Keratinocyte (primary cell): Measurements from ENCODE around the gene C16orf95. TPM values are rescaled to one million over a fixed set of nuclear protein-coding genes. Genes with fewer than 3 reads are reported as not detected.

ENCODE experiments used
- DNase-seq: peaks from one replicate; pipeline ENCODE4 v3.0.0-alpha.2; 2011; ENCODE audit warnings: low read depth, missing footprints, low spot score
- FAIRE-seq: peaks from 2 replicates; lab custom pipeline; 2011; peaks lifted over from hg19 to GRCh38; lab: Jason Lieb, UNC
- H2AFZ ChIP-seq: 2 replicates; pipeline ENCODE4 v1.6.0; 2012; ENCODE audit warnings: low read length, control low read depth, inconsistent platforms; ENCODE audit not compliant: control insufficient read depth
- H3K27ac ChIP-seq: 2 replicates; pipeline ENCODE4 v1.5.1; 2011; ENCODE audit warnings: low read length; ENCODE audit not compliant: control insufficient read depth, insufficient read depth
- H3K27me3 ChIP-seq: 3 replicates; pipeline ENCODE4 v1.6.0; 2011; ENCODE audit warnings: low read length; ENCODE audit not compliant: control insufficient read depth, insufficient read depth; ENCODE audit errors: extremely low read depth
- H3K36me3 ChIP-seq, 2 experiments: 2 replicates in 1 of 2; 3 replicates in 1 of 2; pipeline ENCODE4 v1.5.1; 2011; ENCODE audit warnings: low read length in 2 of 2, mild to moderate bottlenecking in 1 of 2; ENCODE audit not compliant: control insufficient read depth in 2 of 2, insufficient read depth in 2 of 2; ENCODE audit errors: extremely low read depth in 1 of 2
- H3K4me1 ChIP-seq: 3 replicates; pipeline ENCODE4 v1.5.1; 2011; ENCODE audit warnings: low read length; ENCODE audit not compliant: control insufficient read depth, insufficient read depth; ENCODE audit errors: extremely low read depth
- H3K4me2 ChIP-seq: 3 replicates; pipeline ENCODE4 v1.6.0; 2011; ENCODE audit warnings: low read depth, low read length; ENCODE audit not compliant: control insufficient read depth, insufficient read depth; ENCODE audit errors: extremely low read depth
- H3K4me3 ChIP-seq, 3 experiments: fragments of 200-600 bp in 1 of 3; sonication (generic) in 1 of 3; 2 replicates in 2 of 3; 3 replicates in 1 of 3; pipeline ENCODE4 v1.5.1; 2011 to 2016; ENCODE audit warnings: low read length in 3 of 3, mild to moderate bottlenecking in 3 of 3, control low read depth in 2 of 3, inconsistent platforms in 1 of 3, low read depth in 1 of 3, mixed read lengths in 1 of 3, mixed run types in 1 of 3, moderate library complexity in 1 of 3; ENCODE audit not compliant: control insufficient read depth in 2 of 3, insufficient read depth in 2 of 3; ENCODE audit errors: extremely low read depth in 1 of 3
- H3K79me2 ChIP-seq: 2 replicates; pipeline ENCODE4 v1.6.0; 2012; ENCODE audit warnings: low read length; ENCODE audit not compliant: control insufficient read depth, insufficient read depth
- H3K9ac ChIP-seq: 3 replicates; pipeline ENCODE4 v1.6.0; 2011; ENCODE audit warnings: low read length; ENCODE audit not compliant: control insufficient read depth, insufficient read depth; ENCODE audit errors: extremely low read depth
- H3K9me1 ChIP-seq: 3 replicates; pipeline ENCODE4 v1.6.0; 2011; ENCODE audit warnings: low read length; ENCODE audit not compliant: control insufficient read depth, insufficient read depth; ENCODE audit errors: extremely low read depth
- H3K9me3 ChIP-seq: 2 replicates; pipeline ENCODE4 v1.5.1; 2012; ENCODE audit warnings: low read depth, low read length; ENCODE audit not compliant: control insufficient read depth
- H4K20me1 ChIP-seq: 3 replicates; pipeline ENCODE4 v1.6.0; 2011; ENCODE audit warnings: low read length; ENCODE audit not compliant: control insufficient read depth, insufficient read depth; ENCODE audit errors: extremely low read depth
- EZH2 ChIP-seq: IDR thresholded peaks from one replicate; pipeline ENCODE4 v1.6.1; 2012; ENCODE audit warnings: inconsistent platforms, mild to moderate bottlenecking, low read length, moderate library complexity
- dilution Hi-C: fragments of 300-500 bp; cut with MboI; formaldehyde crosslinking; loops from one replicate; pipeline ENCODE4 v1.7.0; 2020; ENCODE audit warnings: low sequenced_read_pairs; ENCODE audit not compliant: extremely low pct_ligation_motif_present
- polyA plus RNA-seq, 5 experiments: library from polyadenylated mRNA; depleted of rRNA in 3 of 5; stranded (reverse) in 3 of 5; stranded (forward) in 1 of 5; unstranded in 1 of 5; fragments of >200 nt; gene quantifications; 1 replicate in 1 of 5; 2 replicates in 3 of 5; 3 replicates in 1 of 5; pipeline versions ENCODE4 v1.2.1 to v1.2.3, GENCODE V29; 2011 to 2012; ENCODE audit warnings: missing spikeins in 2 of 5, low read depth in 1 of 5, low replicate concordance in 1 of 5
- TF ChIP-seq, protein P1 (sequence below), 3 experiments: IDR thresholded peaks in 1 of 3; conservative IDR thresholded peaks in 1 of 3; optimal IDR thresholded peaks in 1 of 3; 2 replicates in 2 of 3; 3 replicates in 1 of 3; pipeline versions ENCODE3 to v1.5.1; 2011; ENCODE audit warnings: low read length in 3 of 3, mild to moderate bottlenecking in 3 of 3, moderate library complexity in 2 of 3, control low read depth in 1 of 3, inconsistent platforms in 1 of 3; ENCODE audit not compliant: insufficient read depth in 2 of 3; ENCODE audit errors: extremely low read depth in 1 of 3

C16orf95 gene
- polyA plus RNA-seq, 1 donor (not counting 4 experiments of a cell fraction or from before 2014, with no cell fraction given), result 1.5 TPM

DNA sequence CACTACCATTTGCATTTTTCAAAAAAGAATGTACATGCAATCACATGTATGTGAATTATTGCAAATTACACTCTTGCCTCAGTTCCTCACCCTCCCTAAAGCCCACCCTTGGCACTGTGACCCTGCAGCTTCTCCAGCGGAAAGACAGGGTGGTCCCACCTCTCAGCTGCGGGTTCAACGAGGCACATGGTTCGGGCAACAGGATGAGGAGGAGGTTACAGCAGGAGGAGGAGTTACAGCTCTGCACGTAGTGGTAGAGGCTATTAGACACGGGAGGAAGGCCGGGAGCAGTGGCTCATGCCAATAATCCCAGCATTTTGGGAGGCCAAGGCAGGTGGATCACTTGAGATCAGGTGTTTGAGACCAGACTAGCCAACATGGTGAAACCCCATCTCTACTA, 5.2 kb downstream of the C16orf95 start:
- dilution Hi-C loops, result no loop called here
- Histone ChIP-seq H3K9me1 (no peaks in the 10 kb centered on the region), H3K4me2 (no peak overlapping the region), H3K9me3 (no peaks in the 10 kb centered on the region), H3K9ac (no peak overlapping the region), H3K36me3 (no peaks in the 10 kb centered on the region), H3K79me2 (no peaks in the 10 kb centered on the region), H3K4me1 (no peaks in the 10 kb centered on the region), H3K27me3 (no peaks in the 10 kb centered on the region), H2AFZ (no peak overlapping the region), H3K27ac (no peak overlapping the region), H3K4me3 (no peak overlapping the region), H4K20me1 (no peaks in the 10 kb centered on the region)
- no peak for FAIRE-seq
- no peak for DNase-seq
- TF ChIP-seq EZH2, result no peak
- TF ChIP-seq, protein P1, sequence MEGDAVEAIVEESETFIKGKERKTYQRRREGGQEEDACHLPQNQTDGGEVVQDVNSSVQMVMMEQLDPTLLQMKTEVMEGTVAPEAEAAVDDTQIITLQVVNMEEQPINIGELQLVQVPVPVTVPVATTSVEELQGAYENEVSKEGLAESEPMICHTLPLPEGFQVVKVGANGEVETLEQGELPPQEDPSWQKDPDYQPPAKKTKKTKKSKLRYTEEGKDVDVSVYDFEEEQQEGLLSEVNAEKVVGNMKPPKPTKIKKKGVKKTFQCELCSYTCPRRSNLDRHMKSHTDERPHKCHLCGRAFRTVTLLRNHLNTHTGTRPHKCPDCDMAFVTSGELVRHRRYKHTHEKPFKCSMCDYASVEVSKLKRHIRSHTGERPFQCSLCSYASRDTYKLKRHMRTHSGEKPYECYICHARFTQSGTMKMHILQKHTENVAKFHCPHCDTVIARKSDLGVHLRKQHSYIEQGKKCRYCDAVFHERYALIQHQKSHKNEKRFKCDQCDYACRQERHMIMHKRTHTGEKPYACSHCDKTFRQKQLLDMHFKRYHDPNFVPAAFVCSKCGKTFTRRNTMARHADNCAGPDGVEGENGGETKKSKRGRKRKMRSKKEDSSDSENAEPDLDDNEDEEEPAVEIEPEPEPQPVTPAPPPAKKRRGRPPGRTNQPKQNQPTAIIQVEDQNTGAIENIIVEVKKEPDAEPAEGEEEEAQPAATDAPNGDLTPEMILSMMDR (optimal IDR thresholded peaks at IDR 0.05 in 1 of 3, IDR thresholded peaks at IDR 0.05 in 1 of 3, conservative IDR thresholded peaks at IDR 0.05 in 1 of 3; ENCODE audit: extremely low read depth in 1 of 3, insufficient read depth in 2 of 3, low read length in 3 of 3), result no peak

DNA sequence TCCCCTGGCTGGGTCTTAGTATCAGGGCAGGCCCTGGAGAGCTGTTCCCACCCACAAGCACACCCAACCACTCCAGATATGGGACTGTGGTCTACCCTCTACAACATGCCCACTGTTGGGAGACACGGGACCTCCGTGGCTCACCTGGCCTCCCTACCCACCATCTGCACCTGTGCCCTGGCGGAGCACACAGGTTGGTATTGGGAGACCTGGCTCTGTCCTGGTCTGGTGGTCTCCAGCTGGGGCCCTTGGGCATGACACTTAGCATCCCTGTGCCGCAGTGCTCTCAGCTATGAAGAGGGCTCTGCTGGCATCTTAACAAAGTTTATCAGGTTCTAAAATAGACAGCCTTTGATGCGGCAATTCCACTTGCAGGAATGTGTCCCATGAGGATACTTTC, 5.8 kb downstream of the C16orf95 start:
- H3K4me3 ChIP-seq, result no peak overlapping the region
- no peaks in the 10 kb centered on the region for H3K36me3 ChIP-seq
- DNase-seq (no peak), FAIRE-seq (no peak)
- H4K20me1 ChIP-seq, result no peaks in the 10 kb centered on the region
- no peak overlapping the region for H3K9ac ChIP-seq
- no peaks in the 10 kb centered on the region for H3K27me3 ChIP-seq
- no peaks in the 10 kb centered on the region for H3K9me3 ChIP-seq
- H3K4me1 ChIP-seq, result no peaks in the 10 kb centered on the region
- no peak overlapping the region for H3K27ac ChIP-seq
- dilution Hi-C loops, result no loop called here
- no peak overlapping the region for H2AFZ ChIP-seq
- H3K4me2 ChIP-seq, result no peak overlapping the region
- no peaks in the 10 kb centered on the region for H3K79me2 ChIP-seq
- no peaks in the 10 kb centered on the region for H3K9me1 ChIP-seq
- TF ChIP-seq, protein P1 (optimal IDR thresholded peaks at IDR 0.05 in 1 of 3, IDR thresholded peaks at IDR 0.05 in 1 of 3, conservative IDR thresholded peaks at IDR 0.05 in 1 of 3; ENCODE audit: extremely low read depth in 1 of 3, insufficient read depth in 2 of 3, low read length in 3 of 3), result no peak
- TF ChIP-seq EZH2, result no peak
